GM19240 (cell line): ENCODE measurements around the gene SLC7A7.
"Not testable (repeated sequence)": the region's sequence is repeated elsewhere in the genome, so short reads cannot be mapped to it uniquely, and the experiment has no call there.

ENCODE experiments used
- DNase-seq: peaks from one replicate; pipeline ENCODE4 v3.0.0; 2011; ENCODE audit warnings: low spot score; ENCODE audit not compliant: insufficient read length

SLC7A7 gene

GRCh38 chr14:22822016-22822570, 6.9 kb upstream of the SLC7A7 start:
- no peak for DNase-seq

GRCh38 chr14:22821193-22822015, 6.2 kb upstream of the SLC7A7 start:
- no peak for DNase-seq

- no peak for DNase-seq
Measured at GRCh38 chr14:22820731-22821130, 5.5 kb upstream of the SLC7A7 start.

GRCh38 chr14:22819151-22819988, 4.1 kb upstream of the SLC7A7 start:
- DNase-seq = no peak

- no peak for DNase-seq
Measured at GRCh38 chr14:22814373-22814772, 862 bp downstream of the SLC7A7 start.

GRCh38 chr14:22813145-22813544, 2.1 kb downstream of the SLC7A7 start:
- no peak for DNase-seq

GRCh38 chr14:22812744-22813143, 2.5 kb downstream of the SLC7A7 start:
- no peak for DNase-seq

- no peak for DNase-seq
Measured at GRCh38 chr14:22811722-22812121, 3.5 kb downstream of the SLC7A7 start.

- DNase-seq = no peak
Measured at GRCh38 chr14:22808388-22809209, 6.6 kb downstream of the SLC7A7 start.

- DNase-seq = no peak
Measured at GRCh38 chr14:22807432-22808087, 7.7 kb downstream of the SLC7A7 start.

GRCh38 chr14:22805235-22805634, 10.0 kb downstream of the SLC7A7 start:
- not testable (repeated sequence) for DNase-seq

- no peak for DNase-seq
Measured at GRCh38 chr14:22803687-22803974, 11.6 kb downstream of the SLC7A7 start.

GRCh38 chr14:22802860-22803686, 12.2 kb downstream of the SLC7A7 start:
- no peak for DNase-seq

- DNase-seq = no peak
Measured at GRCh38 chr14:22801716-22802115, 13.5 kb downstream of the SLC7A7 start.

- DNase-seq = no peak
Measured at GRCh38 chr14:22800346-22800745, 14.9 kb downstream of the SLC7A7 start.

GRCh38 chr14:22798528-22798927, 16.7 kb downstream of the SLC7A7 start:
- no peak for DNase-seq

GRCh38 chr14:22797017-22797917, 18.0 kb downstream of the SLC7A7 start:
- no peak for DNase-seq

GRCh38 chr14:22796087-22796707, 19.0 kb downstream of the SLC7A7 start:
- no peak for DNase-seq

- DNase-seq = no peak
Measured at GRCh38 chr14:22794551-22794951, 20.7 kb downstream of the SLC7A7 start.
